WI38 (cell line): Measurements from ENCODE around the gene TMEM61.
A peak's percentile ranks its signal among the peaks of the same experiment; 100 is the strongest.

Experiments used
- H3K4me3 ChIP-seq: 2 replicates; pipeline ENCODE4 v1.5.1; 2011; ENCODE audit warnings: low read depth, mild to moderate bottlenecking, control low read depth, low read length
- TF ChIP-seq, protein P1 (sequence below): IDR thresholded peaks from 2 replicates; pipeline ENCODE4 v1.5.1; 2012; ENCODE audit warnings: low read depth, mild to moderate bottlenecking, control low read depth, low read length

The TMEM61 gene

DNA sequence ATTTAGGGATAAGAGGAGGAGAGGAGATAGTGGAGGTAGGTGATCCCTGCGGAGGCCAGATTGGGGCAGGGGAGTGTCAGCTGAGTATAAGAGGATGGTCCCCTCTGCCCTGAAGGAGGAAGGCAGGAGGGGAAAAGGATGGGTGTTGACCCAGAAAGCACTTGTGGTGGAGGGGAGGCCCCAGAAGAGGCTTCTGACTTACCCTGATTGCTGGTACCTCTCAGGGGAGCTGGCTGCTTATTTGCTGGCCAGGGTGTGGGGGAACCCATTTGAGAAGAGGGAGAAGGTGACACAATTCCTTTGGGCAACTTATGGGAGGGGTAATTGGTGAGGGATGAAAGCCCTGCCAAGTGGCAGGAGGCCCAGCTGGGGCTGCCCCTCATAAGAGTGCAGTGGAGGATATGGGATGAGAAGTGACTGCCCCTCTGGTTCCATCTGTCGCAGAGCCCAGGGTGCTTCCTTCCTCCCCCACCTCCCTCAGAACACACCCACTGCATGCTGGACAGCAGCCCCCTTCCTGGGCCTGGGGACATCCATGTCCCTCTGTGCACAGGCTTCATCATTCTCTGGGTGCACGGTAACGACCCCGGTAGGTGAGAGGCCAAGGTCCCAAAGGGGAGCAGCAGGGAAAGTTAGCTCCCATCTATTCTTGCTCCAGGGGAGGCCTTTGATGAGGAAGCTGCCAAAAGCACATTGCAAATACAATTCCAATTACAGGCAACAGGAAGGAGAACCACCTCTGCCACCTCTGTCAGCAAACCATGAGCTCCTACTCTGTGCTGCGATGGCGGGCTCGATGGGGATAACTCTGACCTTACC lies 57.5 kb downstream of the TMEM61 start:
- no peak overlapping the region for H3K4me3 ChIP-seq
- TF ChIP-seq, protein P1, sequence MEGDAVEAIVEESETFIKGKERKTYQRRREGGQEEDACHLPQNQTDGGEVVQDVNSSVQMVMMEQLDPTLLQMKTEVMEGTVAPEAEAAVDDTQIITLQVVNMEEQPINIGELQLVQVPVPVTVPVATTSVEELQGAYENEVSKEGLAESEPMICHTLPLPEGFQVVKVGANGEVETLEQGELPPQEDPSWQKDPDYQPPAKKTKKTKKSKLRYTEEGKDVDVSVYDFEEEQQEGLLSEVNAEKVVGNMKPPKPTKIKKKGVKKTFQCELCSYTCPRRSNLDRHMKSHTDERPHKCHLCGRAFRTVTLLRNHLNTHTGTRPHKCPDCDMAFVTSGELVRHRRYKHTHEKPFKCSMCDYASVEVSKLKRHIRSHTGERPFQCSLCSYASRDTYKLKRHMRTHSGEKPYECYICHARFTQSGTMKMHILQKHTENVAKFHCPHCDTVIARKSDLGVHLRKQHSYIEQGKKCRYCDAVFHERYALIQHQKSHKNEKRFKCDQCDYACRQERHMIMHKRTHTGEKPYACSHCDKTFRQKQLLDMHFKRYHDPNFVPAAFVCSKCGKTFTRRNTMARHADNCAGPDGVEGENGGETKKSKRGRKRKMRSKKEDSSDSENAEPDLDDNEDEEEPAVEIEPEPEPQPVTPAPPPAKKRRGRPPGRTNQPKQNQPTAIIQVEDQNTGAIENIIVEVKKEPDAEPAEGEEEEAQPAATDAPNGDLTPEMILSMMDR: no peak

- no peak overlapping the region for H3K4me3 ChIP-seq
- TF ChIP-seq, protein P1: no peak
These were observed 58.1 kb downstream of the TMEM61 start for GRCh38 chr1:55038552-55038838.

- TF ChIP-seq, protein P1: no peak
- H3K4me3 ChIP-seq: no peak overlapping the region
These were observed 58.5 kb downstream of the TMEM61 start for GRCh38 chr1:55038974-55039341.

DNA sequence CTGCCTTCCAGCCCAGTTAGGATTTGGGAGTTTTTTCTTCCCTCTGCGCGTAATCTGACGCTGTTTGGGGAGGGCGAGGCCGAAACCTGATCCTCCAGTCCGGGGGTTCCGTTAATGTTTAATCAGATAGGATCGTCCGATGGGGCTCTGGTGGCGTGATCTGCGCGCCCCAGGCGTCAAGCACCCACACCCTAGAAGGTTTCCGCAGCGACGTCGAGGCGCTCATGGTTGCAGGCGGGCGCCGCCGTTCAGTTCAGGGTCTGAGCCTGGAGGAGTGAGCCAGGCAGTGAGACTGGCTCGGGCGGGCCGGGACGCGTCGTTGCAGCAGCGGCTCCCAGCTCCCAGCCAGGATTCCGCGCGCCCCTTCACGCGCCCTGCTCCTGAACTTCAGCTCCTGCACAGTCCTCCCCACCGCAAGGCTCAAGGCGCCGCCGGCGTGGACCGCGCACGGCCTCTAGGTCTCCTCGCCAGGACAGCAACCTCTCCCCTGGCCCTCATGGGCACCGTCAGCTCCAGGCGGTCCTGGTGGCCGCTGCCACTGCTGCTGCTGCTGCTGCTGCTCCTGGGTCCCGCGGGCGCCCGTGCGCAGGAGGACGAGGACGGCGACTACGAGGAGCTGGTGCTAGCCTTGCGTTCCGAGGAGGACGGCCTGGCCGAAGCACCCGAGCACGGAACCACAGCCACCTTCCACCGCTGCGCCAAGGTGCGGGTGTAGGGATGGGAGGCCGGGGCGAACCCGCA lies 59.1 kb downstream of the TMEM61 start, which contains the start of gene PCSK9:
PCSK9 (plus strand) TSS at position 207 of the 741 bp plus-strand sequence; CDS start at position 497, 290 bp downstream.
- peak within 1 kb of the TSS; percentile 24 for H3K4me3 ChIP-seq
- TF ChIP-seq, protein P1: no peak

- TF ChIP-seq, protein P1: no peak
- H3K4me3 ChIP-seq: peak overlapping the region; percentile 24
These were observed 59.9 kb downstream of the TMEM61 start for GRCh38 chr1:55040083-55040932.

- no peak overlapping the region for H3K4me3 ChIP-seq
- TF ChIP-seq, protein P1: no peak
These were observed 60.6 kb downstream of the TMEM61 start for GRCh38 chr1:55040933-55041494.
